HL-60 (cell line): ENCODE measurements around the gene MOAP1.

ENCODE experiments used
- CTCF ChIP-seq: IDR thresholded peaks from one replicate; pipeline ENCODE4 v1.5.1; 2011; ENCODE audit warnings: low read length, control low read depth, inconsistent platforms; ENCODE audit not compliant: insufficient read depth
- GABPA ChIP-seq: IDR thresholded peaks from 2 replicates; pipeline ENCODE4 v1.6.1; 2012; ENCODE audit warnings: low read depth
- POLR2AphosphoS5 ChIP-seq: IDR thresholded peaks from 2 replicates; pipeline ENCODE4 v1.6.1; 2012; ENCODE audit warnings: low read depth
- REST ChIP-seq: IDR thresholded peaks from 2 replicates; pipeline ENCODE4 v1.6.1; 2012; ENCODE audit warnings: low read depth; ENCODE audit not compliant: insufficient replicate concordance
- SPI1 ChIP-seq: IDR thresholded peaks from 2 replicates; pipeline ENCODE4 v1.6.1; 2012; ENCODE audit warnings: low read depth, mild to moderate bottlenecking, borderline replicate concordance

GRCh38 chr14:93231129-93231979 is 46.7 kb upstream of the MOAP1 start:
- TF ChIP-seq CTCF (no peak), POLR2AphosphoS5 (no peak), REST (no peak), GABPA (no peak), SPI1 (no peak)
